Testis (tissue), 2 donors: ENCODE data around the gene OR5A1.

ENCODE experiments used
- POLR2A ChIP-seq: fragments of 450-650 bp; IDR thresholded peaks from one replicate; pipeline ENCODE4 v1.6.1; 2017; ENCODE audit warnings: antibody characterized with exemption, mild to moderate bottlenecking, moderate library complexity
- TF ChIP-seq, protein P1 (sequence below), 3 experiments: fragments of 450-650 bp in 2 of 3; fragments of 200-600 bp in 1 of 3; sonication (generic) in 1 of 3; IDR thresholded peaks; one replicate each; pipeline ENCODE4 v1.5.1; 2016 to 2019; ENCODE audit warnings: antibody characterized with exemption in 3 of 3, mild to moderate bottlenecking in 2 of 3, moderate library complexity in 1 of 3

DNA sequence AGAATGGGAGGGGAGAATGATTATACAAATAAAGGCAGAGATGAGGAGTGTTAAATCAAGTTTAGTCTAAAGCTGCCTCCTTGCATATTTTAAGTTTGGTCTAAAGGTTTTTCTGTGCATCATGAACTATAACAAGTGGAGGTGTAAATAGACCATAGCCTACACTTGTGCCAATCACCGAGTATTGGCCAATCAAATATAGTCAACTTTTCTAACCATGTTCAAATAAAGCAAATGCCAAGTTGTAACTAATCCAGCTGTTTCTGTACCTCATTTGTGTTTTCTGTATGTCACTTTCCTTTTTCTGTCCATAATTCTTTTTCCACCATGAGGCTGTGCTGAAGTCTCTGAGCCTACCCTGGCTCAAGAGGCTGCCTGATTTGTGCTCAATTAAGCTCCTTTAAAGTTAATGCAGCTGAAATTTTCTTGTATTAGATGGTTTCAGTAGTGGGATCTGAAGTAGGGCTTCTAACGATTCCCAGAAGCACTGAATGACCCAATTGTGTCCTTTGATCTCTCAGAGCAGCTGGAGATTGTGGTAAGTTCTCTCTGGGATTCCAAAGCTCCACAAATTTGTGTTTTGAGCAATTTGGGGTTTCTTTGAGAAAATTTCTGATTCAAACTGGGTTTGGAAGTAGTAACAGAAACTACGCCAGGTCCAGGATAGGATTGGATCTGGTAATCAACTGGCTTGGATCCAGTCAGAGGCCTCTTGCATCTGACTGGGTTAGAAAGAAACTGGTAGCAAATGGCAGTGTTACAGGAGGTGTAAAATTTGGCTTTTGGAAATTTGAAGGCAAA lies 35.6 kb upstream of the OR5A1 start:
- TF ChIP-seq, protein P1, sequence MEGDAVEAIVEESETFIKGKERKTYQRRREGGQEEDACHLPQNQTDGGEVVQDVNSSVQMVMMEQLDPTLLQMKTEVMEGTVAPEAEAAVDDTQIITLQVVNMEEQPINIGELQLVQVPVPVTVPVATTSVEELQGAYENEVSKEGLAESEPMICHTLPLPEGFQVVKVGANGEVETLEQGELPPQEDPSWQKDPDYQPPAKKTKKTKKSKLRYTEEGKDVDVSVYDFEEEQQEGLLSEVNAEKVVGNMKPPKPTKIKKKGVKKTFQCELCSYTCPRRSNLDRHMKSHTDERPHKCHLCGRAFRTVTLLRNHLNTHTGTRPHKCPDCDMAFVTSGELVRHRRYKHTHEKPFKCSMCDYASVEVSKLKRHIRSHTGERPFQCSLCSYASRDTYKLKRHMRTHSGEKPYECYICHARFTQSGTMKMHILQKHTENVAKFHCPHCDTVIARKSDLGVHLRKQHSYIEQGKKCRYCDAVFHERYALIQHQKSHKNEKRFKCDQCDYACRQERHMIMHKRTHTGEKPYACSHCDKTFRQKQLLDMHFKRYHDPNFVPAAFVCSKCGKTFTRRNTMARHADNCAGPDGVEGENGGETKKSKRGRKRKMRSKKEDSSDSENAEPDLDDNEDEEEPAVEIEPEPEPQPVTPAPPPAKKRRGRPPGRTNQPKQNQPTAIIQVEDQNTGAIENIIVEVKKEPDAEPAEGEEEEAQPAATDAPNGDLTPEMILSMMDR (IDR thresholded peaks at IDR 0.05): no peak
- no peak for TF ChIP-seq POLR2A
